22Rv1 (cell line): ENCODE results near the gene EGFLAM.

ENCODE experiments used
- CTCF ChIP-seq: fragments of 450-650 bp; IDR thresholded peaks from 2 replicates; pipeline ENCODE4 v1.5.1; 2017; ENCODE audit warnings: mild to moderate bottlenecking
- ZFX ChIP-seq: fragments of 450-650 bp; IDR thresholded peaks from 2 replicates; pipeline ENCODE4 v1.6.1; 2017; ENCODE audit warnings: antibody characterized with exemption, borderline replicate concordance

- TF ChIP-seq CTCF (no peak), ZFX (no peak)
Measured at GRCh38 chr5:38331831-38332230, 73.5 kb downstream of the EGFLAM start.
